SK-N-SH treated with all-trans-retinoic acid at 6 μM for 48 hours (cell line): ENCODE measurements around the gene PAQR8.

Source experiments
- PPARA ChIP-seq: fragments of 250-450 bp; sonication (Bioruptor Pico); IDR thresholded peaks from 2 replicates; pipeline ENCODE4 v1.5.0; 2020; ENCODE audit warnings: mild to moderate bottlenecking, borderline replicate concordance
- ZNF565 ChIP-seq: fragments of 450-650 bp; formaldehyde crosslinking; conservative IDR thresholded peaks from 2 replicates; pipeline ENCODE4 v1.5.0; 2020; ENCODE audit warnings: low read depth, mild to moderate bottlenecking, moderate library complexity
- ZNF8 ChIP-seq: fragments of 450-650 bp; formaldehyde crosslinking; IDR thresholded peaks from 2 replicates; pipeline ENCODE4 v1.5.0; 2020; ENCODE audit warnings: mild to moderate bottlenecking, moderate library complexity

DNA sequence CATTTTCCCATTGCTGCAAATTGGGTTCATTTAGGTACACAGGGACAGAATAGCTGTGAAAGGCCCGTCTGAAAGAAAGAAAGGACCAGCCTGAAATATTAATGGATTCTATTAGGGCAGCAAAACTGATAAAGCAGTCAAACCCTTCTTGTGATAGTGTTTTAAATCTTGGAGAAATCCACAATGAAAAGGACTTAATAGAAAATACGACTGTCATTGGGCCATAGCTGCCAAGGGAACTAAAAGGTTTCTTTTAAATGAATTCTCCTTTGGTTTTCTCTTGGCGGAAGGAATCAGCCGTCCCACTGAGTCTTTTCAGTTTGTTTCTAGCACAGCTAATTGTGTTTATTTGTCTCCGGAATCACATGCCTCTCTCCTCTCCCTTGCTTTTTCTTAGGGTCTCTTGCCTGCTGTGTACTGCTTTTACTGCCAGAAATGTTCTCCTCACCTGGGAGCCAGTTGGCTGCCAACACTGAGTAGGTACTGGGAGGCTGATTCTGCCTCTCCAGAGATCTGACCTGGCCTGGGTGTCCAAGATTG lies 11.3 kb downstream of the PAQR8 start:
- TF ChIP-seq PPARA (CRISPR knock-in tag) (no peak), ZNF565 (CRISPR knock-in tag) (no peak), ZNF8 (CRISPR knock-in tag) (no peak)
